Epithelial cell of proximal tubule (primary cell): Measurements from ENCODE around the gene HTRA2. TPM values are rescaled to one million over a fixed set of nuclear protein-coding genes. Genes with fewer than 3 reads are reported as not detected.

Experiments used
- DNase-seq: peaks from one replicate; pipeline ENCODE4 v3.0.0-alpha.2; 2011; ENCODE audit warnings: low read depth
- H3K4me3 ChIP-seq: 2 replicates; pipeline ENCODE4 v1.5.1; 2011; ENCODE audit warnings: low read depth, mild to moderate bottlenecking, low read length
- CTCF ChIP-seq: conservative IDR thresholded peaks from 2 replicates; pipeline ENCODE4 v1.5.1; 2012; ENCODE audit warnings: low read depth, mild to moderate bottlenecking, low read length
- total RNA-seq: library from RNA; depleted of rRNA; stranded (reverse); fragments of >200 nt; gene quantifications from 2 replicates; pipeline ENCODE4 v1.2.3, GENCODE V29; 2015

HTRA2 gene
- total RNA-seq, 1 donor from 2014 or later, result 25.1 TPM

- peak; percentile 30 for TF ChIP-seq CTCF
- DNase-seq, result peak; percentile 79
Measured at GRCh38 chr2:74507145-74507925, 22.4 kb upstream of the HTRA2 start, which contains the start of gene PCGF1. Gene PCGF1 (minus strand): TSS chr2:74507695. CDS start chr2:74507668, 27 bp downstream.

GRCh38 chr2:74507926-74508520 lies 21.7 kb upstream of the HTRA2 start:
- DNase-seq, result no peak
- peak overlapping the region; percentile 72 for H3K4me3 ChIP-seq
- no peak for TF ChIP-seq CTCF

More at GRCh38 chr2:74507145-74507925, 22.4 kb upstream of the HTRA2 start, which contains the start of gene PCGF1:
- peak within 1 kb of the TSS; percentile 72 for H3K4me3 ChIP-seq

- H3K4me3 ChIP-seq, result no peak overlapping the region
- DNase-seq, result no peak
- TF ChIP-seq CTCF, result no peak
Measured at GRCh38 chr2:74510272-74510671, 19.5 kb upstream of the HTRA2 start.

GRCh38 chr2:74511104-74511989 lies 18.4 kb upstream of the HTRA2 start:
- no peak for TF ChIP-seq CTCF

DNA sequence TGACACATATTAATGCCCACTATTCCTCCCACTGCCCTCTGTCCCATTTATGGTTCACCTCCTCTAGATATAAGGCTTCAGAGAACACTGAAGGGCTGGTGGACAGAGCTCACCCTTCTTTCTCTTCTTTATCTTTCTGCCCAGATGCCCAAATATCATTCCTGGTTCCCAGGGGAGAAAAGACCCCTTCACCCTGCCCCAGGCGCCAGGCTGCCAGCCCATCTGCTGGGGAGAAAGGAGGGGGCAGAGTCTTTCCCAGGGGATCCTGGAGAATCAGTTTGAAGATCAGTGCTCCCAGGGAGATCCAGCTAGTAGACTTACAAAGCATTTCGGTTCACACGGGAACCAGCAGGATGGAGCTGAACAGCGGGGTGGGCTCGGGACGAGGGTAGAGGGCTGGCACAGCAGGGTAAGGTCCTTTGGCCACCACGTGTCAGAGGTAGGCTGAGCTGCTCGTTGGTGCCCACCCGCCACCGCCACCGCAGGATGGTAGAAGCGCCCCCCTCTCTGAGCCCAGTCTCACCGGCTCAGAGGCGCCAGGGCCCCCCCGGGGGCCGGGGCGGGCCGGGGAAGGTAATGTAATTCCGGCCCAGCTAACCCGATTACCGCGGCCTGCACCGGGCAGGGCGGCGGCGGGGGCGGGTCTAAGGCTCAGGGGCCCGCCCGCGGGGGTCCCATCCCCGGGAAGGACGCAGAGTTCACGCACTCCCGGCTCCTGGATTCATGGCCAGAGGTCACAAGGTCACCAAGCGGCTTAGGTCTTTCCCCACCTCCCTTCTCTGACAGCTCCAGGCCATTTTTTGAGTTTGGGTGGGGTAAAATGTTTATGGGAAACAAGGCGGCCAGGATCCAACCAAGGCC lies 16.8 kb upstream of the HTRA2 start:
- no peak for TF ChIP-seq CTCF
- no peak for DNase-seq

More at GRCh38 chr2:74511104-74511989, 18.4 kb upstream of the HTRA2 start:
- no peak overlapping the region for H3K4me3 ChIP-seq
- no peak for DNase-seq

More for the DNA sequence above, 16.8 kb upstream of the HTRA2 start:
- no peak overlapping the region for H3K4me3 ChIP-seq
